DND-41 (cell line): Measurements from ENCODE around the gene ULBP1.
"Not testable (repeated sequence)": the region's sequence is repeated elsewhere in the genome, so short reads cannot be mapped to it uniquely, and the experiment has no call there.

Experiments used
- ATAC-seq: fragments of 200-7000 bp; cut with Tn5 transposase; 3 replicates; pipeline ENCODE4 v1.9.1; 2021; ENCODE audit warnings: low read depth; ENCODE audit not compliant: insufficient read depth
- DNase-seq: peaks from one replicate; pipeline ENCODE4 v3.0.0-alpha.2; 2020
- H2AFZ ChIP-seq: 2 replicates; pipeline ENCODE4 v1.6.0; 2012; ENCODE audit warnings: low read depth, low read length
- H3K27ac ChIP-seq: 2 replicates; pipeline ENCODE4 v1.5.1; 2012; ENCODE audit warnings: low read length, inconsistent platforms
- H3K27me3 ChIP-seq: fragments of 200-600 bp; sonication (generic); 2 replicates; pipeline ENCODE4 v1.6.0; 2012; ENCODE audit warnings: low read length, mild to moderate bottlenecking, inconsistent platforms; ENCODE audit not compliant: insufficient read depth, poor library complexity
- H3K36me3 ChIP-seq: 2 replicates; pipeline ENCODE4 v1.5.1; 2012; ENCODE audit warnings: low read length, inconsistent platforms; ENCODE audit not compliant: insufficient read depth
- H3K4me1 ChIP-seq: 2 replicates; pipeline ENCODE4 v1.5.1; 2012; ENCODE audit warnings: mild to moderate bottlenecking, low read length; ENCODE audit not compliant: insufficient read depth
- H3K4me2 ChIP-seq: 2 replicates; pipeline ENCODE4 v1.6.0; 2012; ENCODE audit warnings: mild to moderate bottlenecking, moderate library complexity, low read length, inconsistent platforms; ENCODE audit not compliant: insufficient read depth
- H3K4me3 ChIP-seq, 2 experiments: fragments of 200-600 bp in 1 of 2; shearing (Covaris generic) in 1 of 2; 2 replicates each; pipeline ENCODE4 v1.5.1; 2012 to 2016; ENCODE audit warnings: inconsistent platforms in 2 of 2, low read length in 2 of 2, mild to moderate bottlenecking in 2 of 2, low read depth in 1 of 2, moderate library complexity in 1 of 2
- H3K79me2 ChIP-seq: 2 replicates; pipeline ENCODE4 v1.6.0; 2012; ENCODE audit warnings: low read length, inconsistent platforms; ENCODE audit not compliant: insufficient read depth
- H3K9ac ChIP-seq: 2 replicates; pipeline ENCODE4 v1.6.0; 2012; ENCODE audit warnings: low read depth, mild to moderate bottlenecking, inconsistent platforms, low read length, moderate library complexity
- H3K9me3 ChIP-seq: 2 replicates; pipeline ENCODE4 v1.5.1; 2012; ENCODE audit warnings: low read length, moderate library complexity, mild to moderate bottlenecking, inconsistent platforms; ENCODE audit not compliant: insufficient read depth, severe bottlenecking
- H4K20me1 ChIP-seq: 2 replicates; pipeline ENCODE4 v1.6.0; 2012; ENCODE audit warnings: low read length; ENCODE audit not compliant: insufficient read depth
- CTCF ChIP-seq: IDR thresholded peaks from 2 replicates; pipeline ENCODE4 v1.5.1; 2012; ENCODE audit warnings: borderline replicate concordance, low read length, moderate library complexity, mild to moderate bottlenecking; ENCODE audit not compliant: poor library complexity, severe bottlenecking; ENCODE audit errors: extremely low read depth
- EZH2 ChIP-seq: IDR thresholded peaks from 3 replicates; pipeline ENCODE4 v1.6.1; 2012; ENCODE audit warnings: borderline replicate concordance, low read depth, mild to moderate bottlenecking, moderate library complexity, low read length, inconsistent platforms; ENCODE audit not compliant: severe bottlenecking

Gene ULBP1

GRCh38 chr6:149942461-149942829 is 21.3 kb upstream of the ULBP1 start:
- Histone ChIP-seq H3K9ac (peak overlapping the region; percentile 65), H3K36me3 (no peaks in the 10 kb centered on the region), H3K4me2 (peak overlapping the region; percentile 90), H3K4me3 (peak overlapping the region; percentile 39 to 89; a peak in 3 of 4 replicates), H2AFZ (peak overlapping the region; percentile 90), H3K79me2 (no peaks in the 10 kb centered on the region; the same call in 1 of the 2 replicates), H3K4me1 (peaks cover 12% of the 10 kb centered on the region), H3K27me3 (peaks cover 27% of the 10 kb centered on the region), H4K20me1 (0 out of 2 replicates have a peak, but pooled peaks cover 3% of the 10 kb centered on the region), H3K27ac (peak overlapping the region; percentile 57; the same call in 1 of the 2 replicates), H3K9me3 (no peaks in the 10 kb centered on the region)
- ATAC-seq: peak; percentile 30
- peak; percentile 22 for DNase-seq
- no peak for TF ChIP-seq EZH2
- TF ChIP-seq CTCF: peak; percentile 22

- not testable (repeated sequence) for H3K79me2 ChIP-seq, DNase-seq, H3K27ac ChIP-seq, H2AFZ ChIP-seq, H3K9me3 ChIP-seq, H3K9ac ChIP-seq, H4K20me1 ChIP-seq, ATAC-seq, H3K4me3 ChIP-seq, H3K36me3 ChIP-seq
- Histone ChIP-seq H3K4me2 (0 out of 2 replicates have a peak overlapping the region, but pooled peaks have one; percentile 90), H3K4me1 (peaks cover 12% of the 10 kb centered on the region), H3K27me3 (peaks cover 24% of the 10 kb centered on the region)
These were observed 20.4 kb upstream of the ULBP1 start for GRCh38 chr6:149943321-149943720.

DNA sequence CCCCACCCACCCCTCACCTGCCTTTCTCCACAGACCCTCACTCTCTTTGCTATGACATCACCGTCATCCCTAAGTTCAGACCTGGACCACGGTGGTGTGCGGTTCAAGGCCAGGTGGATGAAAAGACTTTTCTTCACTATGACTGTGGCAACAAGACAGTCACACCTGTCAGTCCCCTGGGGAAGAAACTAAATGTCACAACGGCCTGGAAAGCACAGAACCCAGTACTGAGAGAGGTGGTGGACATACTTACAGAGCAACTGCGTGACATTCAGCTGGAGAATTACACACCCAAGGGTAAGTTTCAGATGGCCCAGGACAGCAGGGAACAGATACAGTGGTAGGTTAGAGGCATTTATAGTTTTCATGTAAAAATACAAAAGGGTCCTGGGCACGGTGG is 18.5 kb upstream of the ULBP1 start:
- peaks cover 12% of the 10 kb centered on the region for H3K4me1 ChIP-seq
- not testable (repeated sequence) for H4K20me1 ChIP-seq, ATAC-seq, H3K9me3 ChIP-seq, H3K9ac ChIP-seq, H3K27me3 ChIP-seq, DNase-seq, H3K79me2 ChIP-seq, H3K4me3 ChIP-seq, H3K4me2 ChIP-seq, H3K27ac ChIP-seq, H3K36me3 ChIP-seq, H2AFZ ChIP-seq

DNA sequence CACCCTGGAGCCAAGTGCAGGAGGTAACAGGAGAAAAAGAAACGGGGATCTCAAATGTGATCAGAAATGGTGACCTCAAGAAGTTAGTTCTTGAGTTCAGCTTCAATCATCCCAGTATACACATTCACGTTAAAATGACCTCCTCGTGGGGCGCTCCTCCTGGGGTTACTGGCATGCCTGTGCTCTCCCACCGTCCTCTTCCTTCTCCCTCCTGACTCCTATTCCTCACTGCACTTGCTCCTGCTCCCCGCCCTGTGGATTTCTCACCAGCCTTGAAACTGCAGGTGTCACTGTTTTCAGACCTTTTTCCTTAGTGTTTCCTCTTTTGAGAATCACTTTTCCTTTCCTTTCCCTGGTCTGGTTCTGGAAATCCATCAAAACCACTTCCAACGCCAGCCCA is 17.1 kb upstream of the ULBP1 start:
- H3K4me1 ChIP-seq, H2AFZ ChIP-seq, H4K20me1 ChIP-seq, H3K27ac ChIP-seq, DNase-seq, H3K4me3 ChIP-seq, H3K9ac ChIP-seq, ATAC-seq, H3K36me3 ChIP-seq, H3K79me2 ChIP-seq, H3K9me3 ChIP-seq, H3K27me3 ChIP-seq, H3K4me2 ChIP-seq: not testable (repeated sequence)

DNA sequence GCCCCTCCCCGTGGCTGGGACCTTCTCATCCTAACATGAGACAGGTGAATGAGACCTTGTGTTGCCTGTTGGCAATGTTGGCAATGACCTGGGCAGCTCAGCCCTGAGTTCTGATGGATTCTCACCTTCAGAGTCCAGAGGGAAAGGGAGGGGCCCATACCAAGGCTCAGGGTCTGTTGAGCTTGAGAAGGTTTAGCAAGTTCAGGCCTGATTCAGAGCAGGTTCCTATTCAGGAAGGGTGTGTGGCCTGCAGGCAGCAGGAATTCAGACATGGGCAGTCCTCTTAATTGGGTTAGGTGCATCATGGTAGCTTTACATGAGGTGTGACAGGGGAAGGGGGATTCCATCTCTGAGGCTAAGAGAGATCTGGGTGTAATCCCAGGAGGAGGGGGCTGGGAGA is 16.2 kb upstream of the ULBP1 start:
- H2AFZ ChIP-seq, H3K27ac ChIP-seq, H3K9ac ChIP-seq, H3K27me3 ChIP-seq, H4K20me1 ChIP-seq, H3K79me2 ChIP-seq, H3K4me1 ChIP-seq, H3K36me3 ChIP-seq, H3K4me2 ChIP-seq, H3K9me3 ChIP-seq, DNase-seq, ATAC-seq, H3K4me3 ChIP-seq: not testable (repeated sequence)
